HG03060 (cell line): ENCODE measurements around the gene ACTR2.
"Not testable (repeated sequence)": the region's sequence is repeated elsewhere in the genome, so short reads cannot be mapped to it uniquely, and the experiment has no call there.

Source experiments
- ATAC-seq: cut with Tn5 transposase; IDR thresholded peaks from one replicate; pipeline ENCODE4 v1.9.1; 2021; ENCODE audit warnings: low read depth, moderate number of reproducible peaks; ENCODE audit not compliant: unreplicated experiment

Gene ACTR2

DNA sequence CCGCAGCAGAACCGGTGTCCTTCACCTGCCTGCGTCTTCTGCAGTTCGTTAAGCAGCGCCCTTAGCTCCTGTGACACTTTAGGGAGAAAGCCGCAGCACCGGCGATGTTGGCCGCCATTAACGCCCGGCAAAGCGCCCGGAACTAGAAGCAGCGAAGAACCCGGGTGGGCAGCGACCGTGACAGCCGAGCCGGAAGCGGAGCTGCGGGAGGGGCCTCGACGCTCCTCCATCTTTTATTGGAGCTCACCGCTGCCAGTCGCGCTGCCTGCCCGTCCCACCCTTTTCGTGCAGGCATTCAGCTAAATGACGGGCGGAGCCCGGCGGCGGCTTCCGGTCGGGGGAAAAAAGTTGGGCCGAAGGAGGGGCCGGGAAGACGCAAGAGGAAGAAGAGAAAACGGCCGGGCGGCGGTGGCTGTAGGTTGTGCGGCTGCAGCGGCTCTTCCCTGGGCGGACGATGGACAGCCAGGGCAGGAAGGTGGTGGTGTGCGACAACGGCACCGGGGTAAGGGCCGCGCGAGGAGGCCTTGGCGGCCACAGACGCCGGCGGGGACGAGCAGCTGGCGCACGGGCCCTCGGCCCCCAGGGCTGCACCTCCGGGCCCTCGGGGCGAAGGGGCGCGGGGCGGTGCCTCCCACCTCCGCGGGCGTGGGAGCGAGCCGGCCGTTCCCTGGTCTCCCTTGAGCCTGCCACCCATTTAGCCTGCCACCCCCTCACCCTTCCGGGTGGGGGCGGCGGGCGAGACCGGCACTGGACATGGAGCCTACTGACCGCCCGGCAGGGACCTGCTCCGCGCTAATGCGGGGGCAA, at the start of gene ACTR2:
ACTR2 (plus strand) TSS at position 376 of the 807 bp plus-strand sequence; CDS start at position 455, 79 bp downstream.
- peak; percentile 55 for ATAC-seq

DNA sequence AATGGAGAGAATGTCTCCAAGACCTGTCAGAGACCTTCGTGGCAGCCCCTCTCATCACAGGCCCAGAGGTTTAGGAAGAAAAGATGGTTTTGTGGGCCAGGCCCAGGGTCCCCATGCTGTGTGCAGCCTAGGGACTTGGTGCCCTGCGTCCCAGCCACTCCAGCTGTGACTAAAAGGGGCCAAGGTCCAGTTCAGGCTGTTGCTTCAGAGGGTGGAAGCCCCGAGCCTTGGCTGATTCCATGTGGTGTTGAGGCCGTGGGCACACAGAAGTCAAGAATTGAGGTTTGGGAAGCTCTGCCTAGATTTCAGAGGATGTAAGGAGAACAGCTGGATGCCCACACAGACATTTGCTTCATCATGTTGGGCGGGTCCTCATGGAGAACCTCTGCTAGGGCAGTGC, 45.1 kb upstream of the ACTR2 start:
- no peak for ATAC-seq

DNA sequence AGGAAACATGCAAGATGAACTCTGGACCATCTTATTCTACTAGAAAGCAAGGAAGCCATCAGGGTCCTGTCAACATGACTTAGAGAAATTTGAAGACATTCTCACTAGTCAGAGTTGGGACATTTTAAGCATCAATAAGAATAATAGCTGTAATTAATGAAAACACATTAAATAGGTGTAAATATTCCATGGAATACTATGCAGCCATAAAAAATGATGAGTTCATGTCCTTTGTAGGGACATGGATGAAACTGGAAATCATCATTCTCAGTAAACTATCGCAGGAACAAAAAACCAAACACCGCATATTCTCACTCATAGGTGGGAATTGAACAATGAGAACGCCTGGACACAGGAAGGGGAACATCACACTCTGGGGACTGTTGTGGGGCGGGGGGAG, 44.2 kb upstream of the ACTR2 start:
- ATAC-seq, result not testable (repeated sequence)

DNA sequence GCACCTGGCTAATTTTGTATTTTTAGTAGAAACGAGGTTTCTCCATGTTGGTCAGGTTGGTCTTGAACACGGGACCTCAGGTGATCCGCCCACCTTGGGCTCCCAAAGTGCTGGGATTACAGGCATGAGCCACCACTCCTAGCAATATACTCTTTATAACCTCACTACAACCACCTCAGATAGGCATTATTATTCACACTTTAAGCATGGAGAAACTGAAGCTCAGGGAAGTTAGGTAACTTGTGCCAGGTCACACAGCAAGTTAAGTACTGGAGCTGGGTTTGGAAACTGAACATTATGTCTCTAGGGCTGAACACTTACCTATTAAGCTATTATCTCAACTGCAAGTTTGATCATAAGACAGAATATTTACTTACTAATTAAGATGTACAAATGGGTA, 42.6 kb upstream of the ACTR2 start:
- no peak for ATAC-seq

DNA sequence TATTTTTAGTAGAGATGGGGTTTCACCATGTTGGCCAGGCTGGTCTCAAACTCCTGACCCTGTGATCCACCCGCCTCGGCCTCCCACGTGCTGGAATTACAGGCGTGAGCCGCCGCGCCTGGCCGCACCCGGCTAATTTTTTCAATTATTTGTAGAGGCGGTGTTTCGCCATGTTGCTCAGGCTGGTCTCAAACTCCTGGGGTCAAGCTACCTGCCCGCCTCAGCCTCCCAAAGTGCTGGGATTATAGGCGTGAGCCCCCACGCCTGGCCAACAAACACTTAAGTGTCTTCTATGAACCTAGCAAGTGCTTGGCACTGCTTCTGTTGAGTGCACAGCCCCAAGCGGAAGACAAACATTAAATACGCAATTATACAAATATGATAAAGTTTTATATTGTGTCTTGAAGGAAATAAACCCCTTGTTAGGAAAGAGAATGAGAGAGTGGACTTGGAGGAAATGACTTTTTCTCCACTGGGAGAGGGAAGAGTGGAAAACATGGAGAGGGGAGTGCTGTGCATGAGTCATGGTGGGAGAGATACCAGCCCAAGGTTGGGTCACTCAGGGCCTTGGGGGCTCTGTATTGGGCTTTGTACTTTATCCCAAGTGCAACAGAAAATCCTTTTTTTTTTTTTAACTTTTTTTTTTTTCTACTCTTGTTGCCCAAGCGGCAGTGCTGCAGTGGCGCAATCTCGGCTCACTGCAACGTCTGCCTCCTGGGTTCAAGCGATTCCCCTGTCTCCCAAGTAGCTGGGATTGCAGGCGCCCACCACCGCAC, 41.4 kb upstream of the ACTR2 start:
- ATAC-seq, result no peak

DNA sequence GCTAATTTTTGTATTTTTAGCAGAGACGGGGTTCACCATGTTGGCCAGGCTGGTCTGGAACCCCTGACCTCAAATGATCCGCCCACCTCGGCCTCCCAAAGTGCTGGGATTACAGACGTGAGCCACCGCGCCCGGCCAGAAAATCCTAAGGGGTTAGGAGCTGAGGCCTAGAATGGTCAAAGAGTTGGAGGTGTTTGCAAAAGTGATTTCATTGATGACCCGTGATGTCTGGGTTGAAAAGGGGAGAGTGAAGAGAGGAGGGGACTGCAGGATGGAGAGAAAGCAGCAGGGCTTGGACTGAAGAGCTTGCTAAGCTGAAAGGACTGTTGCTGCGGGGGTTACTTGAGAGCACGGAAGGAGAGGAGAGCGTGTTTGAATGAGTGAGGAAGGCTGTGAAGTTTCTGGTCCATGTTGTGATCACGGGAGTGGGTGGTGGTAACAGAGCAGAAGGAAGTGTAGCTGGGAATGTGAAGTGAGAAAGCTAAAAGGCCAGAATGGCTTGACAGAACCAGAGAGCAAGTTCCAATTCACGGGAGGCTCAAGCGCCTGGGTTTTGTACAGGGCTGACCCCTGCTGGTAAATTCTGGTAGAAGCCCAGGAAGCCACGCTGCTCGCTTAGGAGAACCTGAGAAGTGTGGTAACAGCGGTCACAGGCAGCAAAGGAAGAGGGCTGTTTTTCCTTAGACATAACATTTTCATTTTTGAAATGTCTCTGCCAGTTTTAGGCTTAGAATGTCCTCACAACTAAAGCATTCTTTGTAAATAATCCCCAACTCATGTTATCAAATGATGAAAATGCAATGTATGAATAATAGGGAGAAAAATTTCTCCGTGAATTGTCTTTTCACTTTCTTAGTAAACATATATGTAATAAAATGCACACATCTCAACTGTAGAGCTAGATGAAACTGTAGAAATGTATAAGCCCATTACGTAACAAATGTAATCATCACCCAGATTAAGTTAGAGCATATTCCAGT, 40.5 kb upstream of the ACTR2 start:
- ATAC-seq, result peak; percentile 74

DNA sequence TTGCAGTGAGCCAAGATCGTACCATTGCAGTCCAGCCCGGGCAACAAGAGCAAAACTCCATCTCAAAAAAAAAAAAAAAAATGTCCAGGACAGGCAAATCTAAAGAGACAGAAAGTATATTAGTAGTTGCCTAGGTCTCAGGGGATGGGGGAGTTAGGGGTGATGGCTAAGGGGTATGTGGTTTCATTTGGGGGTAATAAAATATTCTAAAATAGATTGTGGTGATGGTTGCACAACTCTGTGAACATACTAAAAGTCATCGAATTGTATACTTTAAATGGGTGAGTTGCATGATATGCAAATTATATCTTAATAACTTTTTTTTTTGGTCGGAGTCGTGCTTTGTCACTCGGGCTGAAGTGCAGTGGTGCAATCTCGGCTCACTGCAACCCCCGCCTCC, 34.2 kb upstream of the ACTR2 start:
- no peak for ATAC-seq

DNA sequence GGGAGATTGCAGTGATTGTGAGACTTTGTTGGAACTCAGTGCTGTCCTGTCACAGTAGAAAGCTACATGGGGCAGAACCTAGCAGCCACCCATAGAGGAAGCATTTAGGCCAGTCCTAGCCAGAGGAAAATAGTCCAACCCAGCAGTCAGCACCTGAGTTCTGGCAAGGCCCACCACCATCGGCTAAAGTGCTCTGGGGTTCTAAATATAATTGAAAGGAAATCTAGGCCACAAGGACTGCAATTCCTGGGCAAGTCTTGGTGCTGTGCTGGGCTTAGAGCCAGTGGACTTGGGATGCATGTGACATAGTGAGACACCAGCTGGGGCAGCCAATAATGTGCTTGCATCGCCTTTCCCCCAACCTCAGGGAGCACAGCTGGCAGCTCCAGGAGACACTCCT, 28.9 kb upstream of the ACTR2 start:
- ATAC-seq, result no peak

DNA sequence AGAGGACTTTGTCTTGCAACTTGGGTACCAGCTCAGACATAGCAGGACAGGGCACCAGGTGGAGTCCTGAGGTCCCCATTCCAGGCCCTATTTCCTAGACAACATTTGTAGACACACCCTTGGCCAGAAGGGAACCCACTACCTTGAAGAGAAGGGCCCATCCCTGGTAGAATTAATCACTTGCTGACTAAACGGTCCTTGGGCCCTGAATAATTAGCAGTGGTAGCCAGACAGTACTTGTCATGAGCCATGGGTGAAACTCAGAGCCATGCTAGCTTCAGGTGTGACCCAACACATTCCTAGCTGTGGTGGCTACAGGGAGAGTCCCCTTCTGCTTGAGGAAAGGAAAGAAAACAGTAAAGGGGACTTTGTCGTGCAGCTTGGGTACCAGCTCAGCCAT, 28.5 kb upstream of the ACTR2 start:
- no peak for ATAC-seq

DNA sequence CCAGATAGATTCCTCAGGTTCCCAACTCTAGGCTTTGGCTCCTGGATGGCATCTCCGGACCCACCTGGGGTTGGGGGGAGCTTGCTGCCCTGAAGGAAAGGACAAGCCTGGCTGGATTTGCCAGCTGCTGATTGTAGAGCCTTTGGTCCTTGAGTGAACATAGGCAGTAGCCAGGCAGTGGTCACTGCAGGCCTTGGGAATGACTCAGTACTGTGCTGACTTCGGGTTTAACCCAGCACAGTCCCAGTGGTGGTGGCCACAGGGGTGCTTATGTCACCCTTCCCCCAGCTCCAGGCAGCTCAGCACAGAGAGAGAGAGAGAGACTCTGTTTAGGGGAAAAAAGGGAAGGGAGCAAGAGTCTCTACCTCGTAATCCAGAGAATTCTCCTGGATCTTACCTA, 27.7 kb upstream of the ACTR2 start:
- no peak for ATAC-seq

DNA sequence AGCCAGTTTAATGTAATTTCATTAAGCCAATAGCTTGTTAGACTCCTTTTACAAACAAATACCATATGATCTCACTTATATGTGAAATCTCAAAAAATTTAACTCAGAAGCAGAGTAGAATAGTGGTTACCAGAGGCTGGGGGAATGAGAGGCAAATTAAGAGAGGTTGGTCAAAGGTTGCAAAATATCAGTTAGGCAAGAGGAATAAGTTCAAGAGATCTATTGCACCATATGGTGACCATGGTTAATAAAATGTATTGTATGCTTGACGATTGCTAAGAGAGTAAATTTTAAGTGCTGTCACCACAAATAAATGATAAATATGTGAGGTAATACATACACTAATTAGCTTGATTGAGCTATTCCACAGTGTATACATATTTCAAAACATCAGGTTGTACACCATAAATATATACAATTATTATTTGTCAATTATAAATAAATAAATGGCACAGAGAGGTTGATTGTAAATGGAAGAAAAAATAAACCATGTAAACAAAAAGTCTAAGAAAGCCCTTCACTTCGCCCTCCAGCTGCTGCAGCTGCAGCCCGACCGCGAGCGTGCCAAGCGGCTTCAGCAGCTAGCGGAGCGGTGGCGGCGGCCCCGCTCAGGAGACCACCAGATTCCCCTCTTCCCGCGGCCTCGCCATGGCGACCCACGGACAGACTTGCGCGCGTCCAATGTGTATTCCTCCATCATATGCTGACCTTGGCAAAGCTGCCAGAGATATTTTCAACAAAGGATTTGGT, 23.0 kb upstream of the ACTR2 start:
- no peak for ATAC-seq

DNA sequence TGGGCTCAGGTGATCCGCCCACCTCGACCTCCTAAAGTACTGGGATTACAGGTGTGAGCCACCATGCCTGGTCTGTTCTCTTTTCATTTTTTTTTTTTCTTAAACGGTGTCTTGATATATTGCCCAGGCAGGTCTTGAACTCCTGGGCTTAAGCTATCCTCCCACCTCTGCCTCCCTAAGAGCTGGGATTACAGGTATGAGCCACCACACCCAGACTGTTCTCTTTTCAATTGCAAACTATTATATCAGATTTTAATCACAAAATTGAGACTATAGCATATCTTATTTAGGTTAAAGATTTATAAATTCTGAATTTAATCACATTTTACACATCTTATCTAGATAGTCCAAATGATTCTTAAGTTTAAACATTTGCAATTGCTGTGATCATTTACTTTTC, 15.5 kb upstream of the ACTR2 start:
- no peak for ATAC-seq

DNA sequence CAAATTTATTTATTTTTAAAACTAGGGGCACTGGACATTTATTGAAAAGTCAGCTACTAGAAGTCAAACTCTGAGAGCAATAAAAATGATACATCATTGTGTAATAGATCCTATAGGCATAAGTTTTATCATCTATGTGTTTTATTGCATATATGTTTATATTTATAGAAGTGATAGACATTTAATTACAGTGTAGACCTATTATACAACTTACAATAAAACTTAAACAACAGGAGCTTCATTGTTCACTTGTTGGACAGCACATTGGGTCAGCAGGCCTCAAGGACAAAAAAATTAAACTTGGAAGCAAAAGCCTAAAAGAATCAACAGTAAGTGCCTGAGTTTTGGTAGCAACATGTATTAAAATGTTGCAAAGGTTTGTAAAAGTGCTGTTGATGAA, 15.0 kb upstream of the ACTR2 start:
- no peak for ATAC-seq

DNA sequence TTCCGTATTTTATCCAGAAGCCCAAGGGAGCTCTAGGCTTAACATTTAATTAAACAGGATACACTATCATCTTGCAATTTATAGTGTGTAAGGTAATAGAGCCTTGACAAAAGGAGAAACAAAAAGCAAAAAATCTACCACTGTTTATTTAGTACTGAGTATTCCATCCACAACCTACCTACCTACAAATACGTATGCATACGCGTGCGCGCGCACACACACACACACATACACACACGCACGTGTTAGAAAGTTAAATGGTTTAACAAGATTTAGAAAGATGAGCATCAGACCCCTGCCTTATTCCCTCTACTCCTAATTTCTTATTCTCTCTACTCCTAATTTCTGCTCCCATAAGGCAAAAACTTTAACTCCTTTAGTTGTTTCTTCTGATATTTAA, 14.6 kb upstream of the ACTR2 start:
- ATAC-seq, result no peak

DNA sequence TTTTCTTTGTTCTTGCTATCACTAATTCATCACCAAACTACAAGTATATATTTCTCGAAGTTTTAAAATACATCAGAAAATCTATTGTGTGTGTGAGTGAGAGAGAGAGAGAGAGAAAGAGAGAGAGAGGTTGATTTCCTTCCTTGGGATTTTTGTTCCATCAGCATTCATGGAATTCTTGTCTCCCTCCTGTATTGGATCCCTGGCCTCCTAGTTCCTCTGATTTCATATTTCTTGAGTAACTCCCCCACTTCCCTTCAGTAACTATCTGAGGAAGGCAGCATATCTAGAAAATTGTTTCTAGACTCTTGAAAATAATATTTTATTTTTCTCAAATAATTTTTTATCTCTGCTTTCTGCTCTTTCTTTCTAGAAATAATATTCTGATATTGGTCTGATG, 13.3 kb upstream of the ACTR2 start:
- no peak for ATAC-seq

DNA sequence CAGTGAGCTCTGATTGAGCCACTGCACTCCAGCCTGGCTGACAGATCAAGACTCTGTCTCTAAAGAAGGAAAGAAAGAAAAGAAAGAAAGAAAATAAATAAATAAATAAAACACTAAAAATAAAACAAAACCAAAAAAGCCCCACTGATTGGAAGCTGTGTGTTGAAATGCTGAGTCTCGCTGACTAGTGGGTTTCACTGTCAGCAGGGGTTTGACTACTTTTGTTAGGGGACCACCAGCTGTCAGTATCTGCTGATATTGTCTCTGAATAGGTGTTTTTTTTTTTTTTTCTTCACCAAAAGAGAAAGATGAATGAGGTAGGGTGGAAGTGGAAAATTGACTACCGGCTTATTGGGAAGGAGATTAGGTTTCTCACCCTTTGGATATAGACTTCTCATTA, 12.8 kb upstream of the ACTR2 start:
- no peak for ATAC-seq

DNA sequence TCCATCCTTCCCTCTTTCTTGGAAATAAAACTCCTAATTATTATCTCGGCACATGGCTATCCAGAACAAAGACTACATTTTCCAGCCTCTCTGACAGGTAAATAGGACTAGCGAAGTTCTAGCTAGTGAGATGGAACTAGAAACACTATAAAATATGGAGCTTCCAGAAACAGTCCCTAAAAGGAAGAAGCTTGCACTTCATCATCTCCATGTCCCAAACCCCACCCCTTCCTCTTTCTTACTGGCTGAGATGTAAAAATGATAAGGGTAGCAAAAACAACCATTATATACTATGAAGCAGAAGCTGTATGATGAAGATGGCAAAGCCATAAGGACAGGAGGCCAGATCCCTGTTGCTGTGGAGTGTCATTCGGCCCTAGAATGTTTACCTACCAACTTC, 11.7 kb upstream of the ACTR2 start:
- no peak for ATAC-seq

DNA sequence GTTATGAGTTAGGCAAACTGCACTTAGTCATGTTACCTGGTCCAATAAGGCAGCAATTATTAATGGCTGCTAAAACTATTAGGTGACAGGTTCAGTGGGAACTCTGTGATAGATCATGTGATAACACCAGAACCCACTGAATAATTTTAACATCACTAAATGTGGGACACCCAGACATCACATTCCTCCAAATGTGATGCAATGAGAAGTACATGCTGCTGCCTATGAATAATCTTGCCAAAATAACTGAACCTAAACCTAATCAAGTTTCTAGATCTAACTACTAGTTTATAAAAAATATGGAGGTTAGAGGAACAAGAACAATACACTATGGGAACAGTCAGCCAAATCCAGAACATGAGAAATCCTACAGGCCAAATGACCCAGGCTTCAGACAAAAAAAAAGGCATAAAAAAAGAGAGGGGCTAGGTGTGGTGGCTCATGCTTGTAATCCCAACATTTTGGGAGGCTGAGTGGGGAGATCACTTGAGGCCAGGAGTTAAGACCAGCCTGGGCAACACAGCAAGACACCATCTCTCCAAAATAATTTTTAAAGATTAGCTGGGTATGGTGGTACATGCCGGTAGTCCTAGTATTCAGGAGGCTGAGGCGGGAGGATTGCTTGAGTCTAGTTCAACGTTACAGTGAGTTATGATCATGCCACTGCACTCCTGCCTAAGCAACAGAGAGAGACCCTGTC, 7.0 kb upstream of the ACTR2 start:
- no peak for ATAC-seq

DNA sequence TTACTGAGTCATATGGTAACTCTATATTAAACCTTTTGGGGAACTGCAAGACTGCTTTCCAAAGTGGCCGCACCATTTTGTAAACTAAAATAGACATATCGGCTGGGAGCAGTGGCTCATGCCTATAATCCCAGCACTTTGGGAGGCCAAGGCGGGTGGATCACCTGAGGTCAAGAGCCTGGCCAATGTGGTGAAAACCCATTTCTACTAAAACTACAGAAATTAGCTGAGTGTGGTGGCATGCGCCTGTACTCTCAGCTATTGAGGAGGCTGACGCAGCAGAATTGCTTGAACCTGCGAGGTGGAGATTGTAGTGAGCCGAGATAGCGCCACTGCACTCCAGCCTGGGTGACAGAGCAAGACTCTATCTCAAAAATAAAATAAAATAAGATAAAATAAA, 6.4 kb upstream of the ACTR2 start:
- ATAC-seq, result not testable (repeated sequence)
